ENCODE results near the gene MAN2B1.

- TF ChIP-seq CTCF (IDR thresholded peaks at IDR 0.05) = no peak
- TF ChIP-seq POLR2AphosphoS5 (IDR thresholded peaks at IDR 0.05; ENCODE audit: insufficient read depth in 1 of 2, low read depth in 1 of 2) = no peak
- TF ChIP-seq POLR2A (IDR thresholded peaks at IDR 0.05) = no peak
Observed at GRCh38 chr19:12670159-12670928, 3.8 kb upstream of the MAN2B1 start.
